Upper lobe of left lung (tissue), 4 donors: ENCODE data around the gene CDH26.

Source experiments
- EP300 ChIP-seq, 4 donors: sonication (generic); formaldehyde crosslinking; IDR thresholded peaks; one replicate each; pipeline ENCODE4 v1.5.1; 2017; ENCODE audit warnings: antibody characterized with exemption in 4 of 4, control low read depth in 2 of 4
- POLR2A ChIP-seq, 4 donors: fragments of 450-650 bp; IDR thresholded peaks; one replicate each; pipeline ENCODE4 v1.5.1; 2016 to 2017; ENCODE audit warnings: antibody characterized with exemption in 4 of 4, mild to moderate bottlenecking in 2 of 4
- POLR2AphosphoS5 ChIP-seq, 2 donors: sonication (generic); formaldehyde crosslinking; IDR thresholded peaks; one replicate each; pipeline ENCODE4 v1.5.1; 2017; ENCODE audit warnings: antibody characterized with exemption in 2 of 2
- TF ChIP-seq, protein P1 (sequence below), 6 experiments: fragments of 450-650 bp in 4 of 6; fragments of 200-600 bp in 2 of 6; sonication (generic) in 2 of 6; IDR thresholded peaks; one replicate each; pipeline ENCODE4 v1.5.1; 2016 to 2019; ENCODE audit warnings: antibody characterized with exemption in 6 of 6

- TF ChIP-seq, protein P1, sequence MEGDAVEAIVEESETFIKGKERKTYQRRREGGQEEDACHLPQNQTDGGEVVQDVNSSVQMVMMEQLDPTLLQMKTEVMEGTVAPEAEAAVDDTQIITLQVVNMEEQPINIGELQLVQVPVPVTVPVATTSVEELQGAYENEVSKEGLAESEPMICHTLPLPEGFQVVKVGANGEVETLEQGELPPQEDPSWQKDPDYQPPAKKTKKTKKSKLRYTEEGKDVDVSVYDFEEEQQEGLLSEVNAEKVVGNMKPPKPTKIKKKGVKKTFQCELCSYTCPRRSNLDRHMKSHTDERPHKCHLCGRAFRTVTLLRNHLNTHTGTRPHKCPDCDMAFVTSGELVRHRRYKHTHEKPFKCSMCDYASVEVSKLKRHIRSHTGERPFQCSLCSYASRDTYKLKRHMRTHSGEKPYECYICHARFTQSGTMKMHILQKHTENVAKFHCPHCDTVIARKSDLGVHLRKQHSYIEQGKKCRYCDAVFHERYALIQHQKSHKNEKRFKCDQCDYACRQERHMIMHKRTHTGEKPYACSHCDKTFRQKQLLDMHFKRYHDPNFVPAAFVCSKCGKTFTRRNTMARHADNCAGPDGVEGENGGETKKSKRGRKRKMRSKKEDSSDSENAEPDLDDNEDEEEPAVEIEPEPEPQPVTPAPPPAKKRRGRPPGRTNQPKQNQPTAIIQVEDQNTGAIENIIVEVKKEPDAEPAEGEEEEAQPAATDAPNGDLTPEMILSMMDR (IDR thresholded peaks at IDR 0.05), result no peak
- TF ChIP-seq POLR2AphosphoS5 (IDR thresholded peaks at IDR 0.05), result peak in 1 of 2 donors; percentile 30
- TF ChIP-seq EP300 (IDR thresholded peaks at IDR 0.05), result no peak
- TF ChIP-seq POLR2A (IDR thresholded peaks at IDR 0.05), result no peak
These were observed 102.4 kb downstream of the CDH26 start for GRCh38 chr20:60060593-60060992.
